Esophagus squamous epithelium (tissue), 4 donors: Measurements from ENCODE around the gene B4GALNT4.
"Not testable (repeated sequence)": the region's sequence is repeated elsewhere in the genome, so short reads cannot be mapped to it uniquely, and the experiment has no call there.

Experiments used
- POLR2A ChIP-seq, 4 donors: fragments of 450-650 bp; IDR thresholded peaks; one replicate each; pipeline ENCODE4 v1.6.1; 2017; ENCODE audit warnings: antibody characterized with exemption in 4 of 4, mild to moderate bottlenecking in 4 of 4, moderate library complexity in 3 of 4
- TF ChIP-seq, protein P1 (sequence below), 6 experiments: fragments of 450-650 bp in 4 of 6; fragments of 200-600 bp in 2 of 6; sonication (generic) in 2 of 6; IDR thresholded peaks; one replicate each; pipeline ENCODE4 v1.5.1; 2016 to 2019; ENCODE audit warnings: antibody characterized with exemption in 6 of 6, mild to moderate bottlenecking in 4 of 6, moderate library complexity in 4 of 6

DNA sequence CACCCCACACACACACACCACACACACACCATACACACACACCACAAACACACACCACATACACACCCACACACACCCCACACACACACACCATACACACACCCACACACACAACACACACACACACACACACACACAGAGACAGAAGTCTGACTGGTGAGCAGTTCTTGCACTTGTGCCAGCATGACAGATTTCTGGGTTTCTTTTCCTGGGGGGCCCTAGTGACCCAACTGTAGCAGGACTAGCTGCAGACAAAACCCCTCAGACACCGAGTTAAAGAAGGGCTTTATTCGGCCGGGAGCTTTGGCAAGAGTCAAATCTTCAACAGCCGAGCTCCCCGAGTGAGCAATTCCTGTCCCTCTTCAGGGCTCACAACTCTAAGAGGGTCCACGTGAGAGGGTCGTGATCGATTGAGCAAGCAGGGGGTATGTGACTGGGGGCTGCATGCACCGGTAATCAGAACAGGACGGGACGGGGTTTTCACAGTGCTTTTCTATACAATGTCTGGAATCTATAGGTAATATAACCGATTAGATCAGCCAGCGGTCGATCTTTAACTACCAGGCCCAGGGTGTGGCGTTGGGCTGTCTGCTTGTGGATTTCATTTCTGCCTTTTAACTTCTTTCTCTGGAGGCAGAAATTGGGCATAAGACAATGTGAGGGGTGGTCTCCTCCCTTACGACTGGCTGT is 19.1 kb upstream of the B4GALNT4 start:
- TF ChIP-seq, protein P1, sequence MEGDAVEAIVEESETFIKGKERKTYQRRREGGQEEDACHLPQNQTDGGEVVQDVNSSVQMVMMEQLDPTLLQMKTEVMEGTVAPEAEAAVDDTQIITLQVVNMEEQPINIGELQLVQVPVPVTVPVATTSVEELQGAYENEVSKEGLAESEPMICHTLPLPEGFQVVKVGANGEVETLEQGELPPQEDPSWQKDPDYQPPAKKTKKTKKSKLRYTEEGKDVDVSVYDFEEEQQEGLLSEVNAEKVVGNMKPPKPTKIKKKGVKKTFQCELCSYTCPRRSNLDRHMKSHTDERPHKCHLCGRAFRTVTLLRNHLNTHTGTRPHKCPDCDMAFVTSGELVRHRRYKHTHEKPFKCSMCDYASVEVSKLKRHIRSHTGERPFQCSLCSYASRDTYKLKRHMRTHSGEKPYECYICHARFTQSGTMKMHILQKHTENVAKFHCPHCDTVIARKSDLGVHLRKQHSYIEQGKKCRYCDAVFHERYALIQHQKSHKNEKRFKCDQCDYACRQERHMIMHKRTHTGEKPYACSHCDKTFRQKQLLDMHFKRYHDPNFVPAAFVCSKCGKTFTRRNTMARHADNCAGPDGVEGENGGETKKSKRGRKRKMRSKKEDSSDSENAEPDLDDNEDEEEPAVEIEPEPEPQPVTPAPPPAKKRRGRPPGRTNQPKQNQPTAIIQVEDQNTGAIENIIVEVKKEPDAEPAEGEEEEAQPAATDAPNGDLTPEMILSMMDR (IDR thresholded peaks at IDR 0.05): not testable (repeated sequence)
- not testable (repeated sequence) for TF ChIP-seq POLR2A (IDR thresholded peaks at IDR 0.05)
